ENCODE results near the gene PRAMEF33. TPM values are rescaled to one million over a fixed set of nuclear protein-coding genes. Genes with fewer than 3 reads are reported as not detected.
A peak's percentile ranks its signal among the peaks of the same experiment; 100 is the strongest.
"Not testable (repeated sequence)": the region's sequence is repeated elsewhere in the genome, so short reads cannot be mapped to it uniquely, and the experiment has no call there.

The PRAMEF33 gene, protein sequence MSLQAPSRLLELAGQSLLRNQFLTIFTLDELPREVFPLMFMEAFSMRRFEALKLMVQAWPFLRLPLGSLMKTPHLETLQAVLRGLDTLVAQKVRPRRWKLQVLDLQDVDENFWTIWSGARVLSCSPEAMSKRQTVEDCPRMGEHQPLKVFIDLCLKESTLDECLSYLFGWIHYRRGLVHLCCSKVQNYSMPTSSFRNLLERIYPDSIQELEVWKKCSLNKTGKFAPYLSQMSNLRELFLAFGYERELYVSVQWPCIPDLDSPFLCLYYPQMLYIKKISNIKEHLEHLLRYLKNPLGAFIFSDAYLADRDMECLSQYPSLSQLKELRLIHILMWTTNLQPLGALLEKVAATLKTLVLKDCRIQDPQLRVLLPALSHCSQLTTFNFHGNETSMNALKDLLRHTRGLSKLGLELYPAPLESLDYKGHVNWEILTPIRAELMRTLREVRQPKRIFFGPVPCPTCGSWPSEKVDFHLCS
- total RNA-seq: not detected

DNA sequence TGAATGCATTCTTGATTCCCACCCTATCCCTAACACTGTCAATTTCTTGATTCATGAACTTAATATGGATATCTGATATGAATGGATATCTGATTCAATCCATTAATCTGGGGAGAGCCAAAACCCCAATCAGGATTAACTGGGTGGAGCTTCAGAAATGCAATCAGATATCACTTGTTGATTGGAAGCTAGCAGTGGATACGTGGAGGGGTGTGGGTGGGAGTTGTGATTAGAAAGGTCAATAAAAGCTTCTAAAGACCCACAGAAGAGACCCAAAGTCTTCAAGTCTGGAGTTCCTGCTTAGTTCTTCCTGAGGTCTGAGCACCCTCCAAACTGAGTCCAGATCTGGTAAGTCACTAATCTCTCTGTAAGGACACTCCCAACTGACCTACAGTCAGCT, at the start of gene PRAMEF33:
Gene PRAMEF33, plus strand, starts transcription at position 301 of the 400 bp plus-strand sequence. CDS start 2,416 bp downstream, outside the sequence.
- DNase-seq (ENCODE audit: low read depth in 2 of 3, low spot score in 2 of 3): not testable (repeated sequence)

DNA sequence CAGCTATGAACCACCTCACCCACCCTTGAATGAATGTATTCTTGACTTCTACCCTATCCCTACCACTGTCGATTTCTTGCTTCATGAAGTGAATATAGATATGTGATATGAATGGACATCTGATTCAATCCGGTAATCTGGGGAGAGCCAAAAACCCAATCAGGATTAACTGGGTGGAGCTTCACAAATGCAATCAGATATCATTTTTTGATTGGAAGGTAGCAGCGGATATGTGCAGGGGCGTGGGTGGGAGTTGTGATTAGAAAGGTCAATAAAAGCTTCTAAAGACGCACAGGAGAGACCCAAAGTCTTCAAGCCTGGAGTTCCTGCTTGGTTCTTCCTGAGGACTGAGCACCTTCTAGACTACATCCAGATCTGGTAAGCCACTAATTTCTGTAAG, 49.4 kb upstream of the PRAMEF33 start, which contains the start of gene PRAMEF5:
Gene PRAMEF5, plus strand, starts transcription at position 301 of the 400 bp plus-strand sequence. CDS start 5,071 bp downstream, outside the sequence.
- DNase-seq (ENCODE audit: low read depth in 2 of 3, low spot score in 2 of 3): not testable (repeated sequence)

DNA sequence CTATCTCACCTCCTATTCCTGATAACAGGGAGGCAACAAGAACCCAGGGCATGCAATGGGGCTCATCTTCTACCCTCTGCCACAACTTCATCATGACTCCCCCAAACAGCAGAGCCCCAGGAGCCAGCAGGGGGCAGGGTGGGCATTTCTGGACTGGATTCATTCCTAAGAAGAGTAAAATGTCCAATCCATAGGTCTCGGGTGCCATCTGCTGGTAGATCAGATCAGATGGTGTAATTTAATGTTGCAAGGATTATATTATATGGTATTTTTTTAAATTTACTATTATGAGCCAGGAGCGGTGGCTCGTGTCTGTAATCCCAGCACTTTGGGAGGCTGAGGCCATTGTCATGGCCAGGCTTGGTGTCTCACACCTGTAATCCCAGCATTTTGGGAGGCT, 38.2 kb upstream of the PRAMEF33 start:
- DNase-seq (ENCODE audit: low read depth in 2 of 3, low spot score in 2 of 3): not testable (repeated sequence)

DNA sequence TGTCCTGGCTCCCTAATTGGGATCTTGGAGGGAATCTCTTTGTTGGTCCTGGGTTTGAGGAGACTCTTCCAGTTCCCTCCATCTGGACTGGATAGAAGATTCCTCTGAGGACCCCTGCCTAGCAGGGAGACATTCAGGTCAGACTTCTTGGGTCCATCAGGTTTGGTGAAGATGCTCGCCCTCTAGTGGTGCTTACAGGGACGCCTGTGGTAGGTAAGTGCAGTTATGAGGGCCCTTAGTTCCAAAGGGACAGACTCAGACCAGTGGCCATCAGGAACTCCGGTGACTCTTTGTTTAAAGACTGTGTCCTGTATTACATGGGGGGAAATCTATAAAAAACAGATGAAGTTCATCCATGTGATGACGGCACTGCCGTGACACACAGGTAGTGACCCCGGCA, 26.3 kb upstream of the PRAMEF33 start:
- DNase-seq (ENCODE audit: low read depth in 2 of 3, low spot score in 2 of 3): not testable (repeated sequence)

DNA sequence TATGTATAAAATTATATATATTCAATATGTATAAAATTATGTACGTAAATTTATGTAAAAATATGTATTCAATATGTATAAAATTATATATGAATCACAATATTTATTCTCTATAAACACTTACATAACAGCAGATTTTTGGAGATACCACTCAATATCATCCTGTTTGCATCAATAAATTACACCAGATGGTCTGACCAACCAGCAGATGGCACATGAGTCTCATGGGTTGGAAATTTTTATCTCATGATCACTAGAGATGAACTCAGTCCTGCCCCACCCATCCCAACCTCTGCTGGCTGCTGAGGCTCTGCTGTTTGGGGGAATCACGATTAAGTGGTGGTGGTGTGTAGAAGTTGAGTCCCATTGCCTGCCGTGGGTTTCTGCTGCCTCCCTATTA, 23.7 kb upstream of the PRAMEF33 start:
- DNase-seq (ENCODE audit: low read depth in 2 of 3, low spot score in 2 of 3): not testable (repeated sequence)

DNA sequence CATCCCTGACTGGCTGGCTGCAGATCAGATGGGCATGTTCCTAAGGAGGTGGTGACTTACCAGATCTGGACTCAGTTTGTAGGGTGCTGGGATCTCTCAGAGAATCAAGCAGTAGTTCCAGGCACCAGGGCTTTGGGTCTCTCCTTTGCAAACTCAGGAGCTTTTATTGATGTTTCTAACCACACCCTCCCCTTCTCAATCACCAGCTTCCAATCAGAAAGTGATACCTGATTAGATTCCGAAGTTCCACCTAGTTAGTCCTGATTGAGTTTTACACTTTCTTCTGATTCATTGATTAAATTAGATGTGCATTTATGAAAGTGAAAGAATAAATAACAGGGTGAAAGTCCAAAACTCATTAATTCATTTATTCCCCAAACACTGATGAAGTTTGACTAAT, 18.3 kb upstream of the PRAMEF33 start, which contains the start of gene PRAMEF8:
Gene PRAMEF8, minus strand, starts transcription at position 101 of the 400 bp plus-strand sequence. CDS start 1,046 bp downstream, outside the sequence.
- not testable (repeated sequence) for DNase-seq (ENCODE audit: low read depth in 2 of 3, low spot score in 2 of 3)

DNA sequence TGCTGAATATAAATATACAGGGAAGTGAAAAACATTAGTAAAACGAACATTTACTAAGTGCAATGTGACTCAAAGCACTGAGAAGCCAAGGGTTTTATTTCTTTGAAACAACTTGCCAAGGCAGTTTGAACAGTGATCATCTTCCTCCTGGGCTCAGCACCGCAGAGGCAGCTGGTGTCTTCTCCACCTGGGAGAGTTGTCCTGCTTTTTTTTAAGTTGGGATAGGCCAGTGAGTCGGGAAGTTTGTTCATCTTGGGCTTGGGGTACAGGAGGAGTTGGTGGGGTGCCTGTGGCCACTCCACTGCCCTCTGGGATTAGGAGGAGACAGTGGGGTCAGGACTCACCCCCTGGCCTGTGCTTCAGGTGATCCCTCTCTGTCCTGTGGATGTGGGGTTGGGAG, 14.3 kb upstream of the PRAMEF33 start:
- not testable (repeated sequence) for DNase-seq (ENCODE audit: low read depth in 2 of 3, low spot score in 2 of 3)

DNA sequence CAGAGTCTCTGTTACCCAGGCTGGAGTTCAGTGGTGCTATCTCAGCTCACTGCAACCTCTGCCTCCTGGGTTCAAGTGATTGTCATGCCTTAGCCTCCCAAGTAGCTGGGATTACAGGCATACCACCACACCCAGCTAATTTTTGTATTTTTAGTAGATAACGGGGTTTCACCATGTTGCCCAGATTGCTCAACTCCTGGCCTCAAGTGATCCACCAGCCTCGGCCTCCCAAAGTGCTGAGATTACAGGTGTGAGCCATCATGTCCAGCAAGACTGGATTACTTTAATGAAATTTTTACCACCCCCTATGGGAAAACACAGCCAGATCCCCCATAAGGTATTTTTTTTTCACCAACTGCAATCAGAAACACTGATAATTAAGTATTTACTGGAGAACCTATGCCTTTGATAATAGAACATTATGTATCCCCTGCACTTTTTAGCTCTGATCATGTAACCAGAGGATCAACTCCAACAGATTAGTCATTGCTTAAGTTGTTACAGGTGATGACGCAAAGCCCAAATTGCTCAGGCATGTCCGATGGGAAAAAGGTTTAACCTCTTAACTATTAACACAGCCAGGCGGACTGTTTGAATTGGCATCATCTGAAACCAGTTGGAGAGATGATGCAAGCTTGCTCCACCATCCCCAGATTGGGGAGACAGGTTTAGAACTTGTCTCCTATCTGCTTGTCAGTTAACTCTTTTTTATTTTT, 6.0 kb upstream of the PRAMEF33 start:
- DNase-seq (ENCODE audit: low read depth in 2 of 3, low spot score in 2 of 3): not testable (repeated sequence)

DNA sequence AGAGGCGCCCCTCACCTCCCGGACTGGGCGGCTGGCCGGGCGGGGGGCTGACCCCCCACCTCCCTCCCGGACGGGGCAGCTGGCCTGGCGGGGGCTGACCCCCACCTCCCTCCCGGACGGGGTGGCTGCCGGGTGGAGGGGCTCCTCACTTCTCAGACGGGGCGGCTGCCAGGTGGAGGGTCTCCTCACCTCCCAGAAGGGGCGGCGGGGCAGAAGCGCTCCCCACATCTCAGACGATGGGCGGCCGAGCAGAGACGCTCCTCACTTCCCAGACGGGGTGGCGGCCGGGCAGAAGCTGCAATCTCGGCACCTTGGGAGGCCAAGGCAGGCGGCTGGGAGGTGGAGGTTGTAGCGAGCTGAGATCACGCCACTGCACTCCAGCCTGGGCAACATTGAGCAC, 4.6 kb upstream of the PRAMEF33 start:
- DNase-seq (ENCODE audit: low read depth in 2 of 3, low spot score in 2 of 3): not testable (repeated sequence)

DNA sequence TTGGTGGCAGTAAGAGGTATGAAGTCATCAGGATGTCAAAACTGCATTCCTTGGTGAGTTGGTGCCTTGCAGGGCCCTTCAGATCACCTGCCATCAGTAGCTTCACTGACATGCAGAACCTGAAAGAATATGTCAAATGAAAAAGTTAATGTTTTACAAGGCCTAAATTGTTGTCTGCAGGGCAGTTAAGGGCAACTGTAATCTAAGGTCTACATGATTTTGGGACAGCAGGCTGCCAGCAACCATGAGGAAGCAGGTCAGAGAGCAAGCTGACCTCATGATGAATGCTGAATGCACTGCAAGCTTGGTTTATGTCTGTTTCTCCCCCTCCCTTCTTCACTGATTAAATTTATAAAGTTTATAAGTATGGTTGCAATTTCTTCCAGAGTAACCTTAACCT, 1.1 kb upstream of the PRAMEF33 start:
- DNase-seq (ENCODE audit: low read depth in 2 of 3, low spot score in 2 of 3): not testable (repeated sequence)

DNA sequence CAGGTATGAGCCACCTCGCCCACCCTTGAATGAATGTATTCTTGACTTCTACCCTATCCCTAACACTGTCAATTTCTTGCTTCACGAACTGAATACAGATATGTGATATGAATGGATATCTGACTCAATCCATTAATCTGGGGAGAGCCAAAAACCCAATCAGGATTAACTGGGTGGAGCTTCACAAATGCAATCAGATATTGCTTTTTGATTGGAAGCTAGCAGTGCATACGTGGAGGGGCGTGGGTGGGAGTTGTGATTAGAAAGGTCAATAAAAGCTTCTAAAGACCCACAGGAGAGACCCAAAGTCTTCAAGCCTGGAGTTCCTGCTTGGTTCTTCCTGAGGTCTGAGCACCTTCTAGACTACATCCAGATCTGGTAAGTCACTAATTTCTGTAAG, 11.9 kb downstream of the PRAMEF33 start, which contains the start of gene PRAMEF15:
Gene PRAMEF15, plus strand, starts transcription at position 301 of the 400 bp plus-strand sequence. CDS start 2,827 bp downstream, outside the sequence.
- DNase-seq (ENCODE audit: low read depth in 2 of 3, low spot score in 2 of 3): not testable (repeated sequence)

DNA sequence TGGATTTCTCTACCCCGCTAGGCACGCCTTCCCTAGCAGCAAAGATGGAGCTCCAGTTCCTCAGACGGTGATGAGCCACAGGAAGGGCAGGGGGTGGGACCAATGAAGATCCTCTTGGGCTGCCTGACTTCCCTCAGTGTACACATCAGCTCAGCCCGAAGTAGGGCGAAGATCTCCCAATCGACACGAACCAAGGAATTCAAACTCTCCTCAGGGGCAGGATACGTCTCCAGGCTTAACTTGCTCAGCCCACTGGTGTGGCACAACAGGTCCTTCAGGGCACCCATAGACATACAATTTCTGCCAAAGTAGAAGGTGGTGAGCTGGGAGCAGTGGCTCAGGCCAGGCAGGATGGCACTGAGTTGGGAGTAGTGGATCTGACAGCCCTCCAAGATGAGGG, 39.2 kb downstream of the PRAMEF33 start:
- DNase-seq (ENCODE audit: low read depth in 2 of 3, low spot score in 2 of 3): not testable (repeated sequence)

DNA sequence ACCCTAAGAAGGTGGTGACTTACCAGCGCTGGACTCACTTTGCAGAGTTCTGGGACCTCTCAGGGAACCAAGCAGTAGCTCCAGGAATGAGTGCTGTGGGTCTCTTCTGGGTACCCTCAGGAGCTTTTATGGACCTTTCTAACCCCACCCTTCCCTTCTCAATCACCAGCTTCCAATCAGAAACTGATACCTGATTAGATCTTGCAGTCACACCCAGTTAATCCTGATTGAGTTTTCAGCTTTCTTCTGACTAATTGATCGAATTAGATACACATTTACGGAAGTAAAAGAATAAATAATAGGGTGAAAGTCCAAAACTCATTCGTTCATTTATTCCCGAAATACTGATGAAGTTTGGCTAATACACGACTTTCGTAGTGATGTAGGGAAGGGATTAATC, 43.7 kb downstream of the PRAMEF33 start, which contains the start of gene PRAMEF14:
Gene PRAMEF14, minus strand, starts transcription at position 101 of the 400 bp plus-strand sequence. CDS start 1,820 bp downstream, outside the sequence.
- not testable (repeated sequence) for DNase-seq (ENCODE audit: low read depth in 2 of 3, low spot score in 2 of 3)

DNA sequence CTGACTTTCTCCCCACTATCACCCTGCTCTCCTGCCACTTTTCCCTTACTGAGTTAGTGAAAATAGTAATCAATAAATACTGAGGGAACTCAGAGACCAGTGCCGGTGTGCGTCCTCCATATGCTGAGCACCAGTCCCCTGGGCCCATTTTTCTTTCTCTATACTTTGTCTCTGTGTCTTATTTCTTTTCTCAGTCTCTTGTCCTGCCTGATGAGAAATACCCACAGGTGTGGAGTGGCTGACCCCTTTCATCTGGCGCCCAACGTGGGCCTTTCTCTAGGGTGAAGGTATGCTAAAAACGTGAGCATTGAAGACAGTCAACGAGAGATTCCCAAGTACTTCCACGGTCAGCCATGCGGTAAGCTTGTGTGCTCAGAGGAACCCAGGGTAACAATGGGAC, 50.1 kb downstream of the PRAMEF33 start:
- DNase-seq (ENCODE audit: low read depth in 2 of 3, low spot score in 2 of 3): peak in 1 of 3 donors; percentile 4

DNA sequence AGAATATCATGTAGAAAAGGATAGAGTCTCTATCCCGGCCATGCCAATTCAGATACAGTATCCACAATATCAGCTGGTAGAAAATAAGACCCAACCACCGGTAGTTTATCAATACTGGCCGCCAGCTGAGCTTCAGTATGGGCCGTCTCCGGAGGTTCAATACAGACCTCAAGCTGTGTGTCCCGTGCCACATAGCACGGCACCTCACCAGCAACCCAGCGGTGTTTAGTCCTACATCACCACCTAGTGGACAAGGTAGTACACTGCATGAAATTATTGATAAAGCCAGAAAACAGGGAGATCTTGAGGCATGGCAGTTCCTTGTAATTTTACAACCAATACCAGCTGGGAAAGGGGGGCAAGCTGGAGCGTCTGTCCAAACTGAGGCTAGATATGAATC, 51.1 kb downstream of the PRAMEF33 start:
- DNase-seq (ENCODE audit: low read depth in 2 of 3, low spot score in 2 of 3): not testable (repeated sequence)

DNA sequence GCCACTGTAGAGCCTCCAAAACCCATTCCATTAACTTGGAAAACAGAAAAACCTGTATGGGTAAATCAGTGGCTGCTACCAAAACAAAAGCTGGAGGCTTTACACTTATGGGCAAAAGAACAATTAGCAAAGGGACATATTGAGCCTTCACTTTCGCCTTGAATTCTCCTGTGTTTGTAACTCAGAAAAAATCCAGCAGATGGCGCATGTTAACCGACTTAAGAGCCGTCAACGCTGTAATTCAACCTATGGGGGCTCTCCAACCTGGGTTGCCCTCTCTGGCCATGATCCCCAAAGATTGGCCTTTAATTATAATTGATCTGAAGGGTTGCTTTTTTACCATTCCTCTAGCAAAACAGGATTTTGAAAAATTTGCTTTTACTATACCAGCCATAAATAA, 53.4 kb downstream of the PRAMEF33 start:
- peak in 2 of 3 donors; percentile 49 to 86 for DNase-seq (ENCODE audit: low read depth in 2 of 3, low spot score in 2 of 3)

Small RNA genes lying within 50 kb of the gene (small RNA-seq; reads per million reads assigned to genes)
- gene RNU6-771P: not detected

Other genes with a start within 250 kb of the PRAMEF33 start
- not detected for gene PRAMEF27, start 247.0 kb upstream of the PRAMEF33 start, total RNA-seq
- gene HNRNPCL3, start 242.8 kb upstream of the PRAMEF33 start, total RNA-seq: not detected
- not detected for gene PRAMEF25, start 232.8 kb upstream of the PRAMEF33 start, total RNA-seq
- not detected for gene HNRNPCL2, start 186.7 kb upstream of the PRAMEF33 start, total RNA-seq
- not detected for gene PRAMEF26, start 147.5 kb upstream of the PRAMEF33 start, total RNA-seq
- not detected for gene HNRNPCL4, start 137.9 kb upstream of the PRAMEF33 start, total RNA-seq
- not detected for gene PRAMEF9, start 131.7 kb upstream of the PRAMEF33 start, total RNA-seq
- not detected for gene PRAMEF13, start 102.1 kb upstream of the PRAMEF33 start, total RNA-seq
- not detected for gene PRAMEF18, start 77.4 kb upstream of the PRAMEF33 start, total RNA-seq
- not detected for gene PRAMEF5, start 49.3 kb upstream of the PRAMEF33 start, total RNA-seq
- gene PRAMEF8, start 18.4 kb upstream of the PRAMEF33 start, total RNA-seq: not detected
- not detected for gene PRAMEF15, start 12.0 kb downstream of the PRAMEF33 start, total RNA-seq
- not detected for gene PRAMEF14, start 43.6 kb downstream of the PRAMEF33 start, total RNA-seq
- not detected for gene PRAMEF19, start 68.4 kb downstream of the PRAMEF33 start, total RNA-seq
- gene PRAMEF17, start 86.1 kb downstream of the PRAMEF33 start, total RNA-seq: not detected
- gene PRAMEF20, start 106.9 kb downstream of the PRAMEF33 start, total RNA-seq: not detected
- gene LRRC38, start 210.5 kb downstream of the PRAMEF33 start, total RNA-seq: 0.27 TPM

Data from hematopoietic multipotent progenitor cell (in vitro differentiated cells).